GM23338 (cell line): ENCODE results near the gene PIP. TPM values are rescaled to one million over a fixed set of nuclear protein-coding genes. Genes with fewer than 3 reads are reported as not detected.
"Not testable (repeated sequence)": the region's sequence is repeated elsewhere in the genome, so short reads cannot be mapped to it uniquely, and the experiment has no call there.

ENCODE experiments used
- ATAC-seq: fragments of 200-7000 bp; cut with Tn5 transposase; 3 replicates; pipeline ENCODE4 v1.9.1; 2020
- DNase-seq: peaks from one replicate; pipeline ENCODE4 v3.0.0-alpha.2; 2015; ENCODE audit warnings: low spot score
- H2AFZ ChIP-seq: fragments of 200-600 bp; sonication (generic); 2 replicates; pipeline ENCODE4 v1.8.0; 2016; ENCODE audit warnings: antibody characterized with exemption, mild to moderate bottlenecking, moderate library complexity
- H3F3A ChIP-seq: fragments of 200-600 bp; sonication (generic); replicated peaks from 2 replicates; pipeline ENCODE4 v1.8.0; 2017; ENCODE audit warnings: antibody characterized with exemption, mixed run types, low read depth
- H3K27ac ChIP-seq: fragments of 200-600 bp; sonication (generic); 2 replicates; pipeline ENCODE4 v1.6.1; 2016; ENCODE audit warnings: low read depth
- H3K27me3 ChIP-seq: fragments of 200-600 bp; sonication (generic); 2 replicates; pipeline ENCODE4 v1.8.0; 2016; ENCODE audit warnings: mild to moderate bottlenecking, mixed run types, moderate library complexity; ENCODE audit not compliant: insufficient read depth
- H3K36me3 ChIP-seq: fragments of 200-600 bp; sonication (generic); 2 replicates; pipeline ENCODE4 v1.8.0; 2016; ENCODE audit warnings: mild to moderate bottlenecking; ENCODE audit not compliant: insufficient read depth
- H3K4me1 ChIP-seq: fragments of 200-600 bp; sonication (generic); 2 replicates; pipeline ENCODE4 v1.8.0; 2016; ENCODE audit warnings: mild to moderate bottlenecking, moderate library complexity; ENCODE audit not compliant: insufficient read depth
- H3K4me2 ChIP-seq: fragments of 200-600 bp; sonication (generic); 2 replicates; pipeline ENCODE4 v1.7.1; 2017; ENCODE audit warnings: mixed run types
- H3K4me3 ChIP-seq: fragments of 200-600 bp; sonication (generic); 2 replicates; pipeline ENCODE4 v1.6.1; 2016; ENCODE audit warnings: mixed run types
- H3K79me2 ChIP-seq: fragments of 200-600 bp; sonication (generic); replicated peaks from 2 replicates; pipeline ENCODE4 v1.8.0; 2017; ENCODE audit warnings: mild to moderate bottlenecking; ENCODE audit not compliant: insufficient read depth
- H3K9me2 ChIP-seq: fragments of 200-600 bp; sonication (generic); 2 replicates; pipeline ENCODE4 v1.8.0; 2017; ENCODE audit not compliant: insufficient read depth
- H4K20me1 ChIP-seq: fragments of 200-600 bp; sonication (generic); replicated peaks from 2 replicates; pipeline ENCODE4 v1.8.0; 2017; ENCODE audit warnings: mild to moderate bottlenecking; ENCODE audit not compliant: insufficient read depth
- H3K27ac Mint-ChIP-seq: 2 replicates; pipeline ENCODE4 v1.8.0; 2020; ENCODE audit warnings: inconsistent platforms, mild to moderate bottlenecking, moderate library complexity, mixed read lengths
- H3K27me3 Mint-ChIP-seq: 3 replicates; pipeline ENCODE4 v1.8.0; 2022; ENCODE audit warnings: low read depth, mild to moderate bottlenecking, moderate library complexity, mixed read lengths, inconsistent platforms; ENCODE audit not compliant: insufficient read depth, poor library complexity
- H3K36me3 Mint-ChIP-seq: 3 replicates; pipeline ENCODE4 v1.8.0; 2021; ENCODE audit warnings: low read depth, mild to moderate bottlenecking, inconsistent platforms, moderate library complexity, mixed read lengths
- H3K4me1 Mint-ChIP-seq: 3 replicates; pipeline ENCODE4 v1.8.0; 2020; ENCODE audit warnings: mild to moderate bottlenecking, inconsistent platforms, mixed read lengths
- H3K4me3 Mint-ChIP-seq: 3 replicates; pipeline ENCODE4 v1.8.0; 2021; ENCODE audit warnings: moderate library complexity, mild to moderate bottlenecking, inconsistent platforms, mixed read lengths
- H3K9me3 Mint-ChIP-seq: 3 replicates; pipeline ENCODE4 v1.8.0; 2020; ENCODE audit warnings: moderate library complexity, mild to moderate bottlenecking, inconsistent platforms, mixed read lengths
- CREB1 ChIP-seq: fragments of 250-450 bp; sonication (Bioruptor Pico); IDR thresholded peaks from 2 replicates; pipeline ENCODE4 v1.5.0; 2020; ENCODE audit warnings: low read depth, mild to moderate bottlenecking, moderate library complexity
- EZH2 ChIP-seq: fragments of 200-600 bp; sonication (generic); IDR thresholded peaks from one replicate; pipeline ENCODE4 v1.8.0; 2017; ENCODE audit warnings: antibody characterized with exemption, mild to moderate bottlenecking, low read depth; ENCODE audit not compliant: unreplicated experiment
- EZH2phosphoT487 ChIP-seq: fragments of 200-600 bp; sonication (generic); IDR thresholded peaks from one replicate; pipeline ENCODE4 v1.8.1; 2018; ENCODE audit warnings: antibody characterized with exemption; ENCODE audit not compliant: unreplicated experiment
- JUNB ChIP-seq: IDR thresholded peaks from one replicate; pipeline ENCODE4 v1.6.1; 2016; ENCODE audit warnings: antibody characterized with exemption; ENCODE audit not compliant: unreplicated experiment
- POLR2AphosphoS5 ChIP-seq: IDR thresholded peaks from 2 replicates; pipeline ENCODE4 v1.6.1; 2016; ENCODE audit warnings: antibody characterized with exemption, low read depth
- REST ChIP-seq: IDR thresholded peaks from one replicate; pipeline ENCODE4 v1.6.1; 2018; ENCODE audit warnings: antibody characterized with exemption; ENCODE audit not compliant: unreplicated experiment
- ZNF114 ChIP-seq: fragments of 250-450 bp; sonication (Bioruptor Pico); IDR thresholded peaks from 2 replicates; pipeline ENCODE4 v1.5.0; 2020; ENCODE audit warnings: mild to moderate bottlenecking, moderate library complexity
- ZNF462 ChIP-seq: fragments of 250-450 bp; sonication (Bioruptor Pico); IDR thresholded peaks from 2 replicates; pipeline ENCODE4 v1.5.0; 2020; ENCODE audit warnings: mild to moderate bottlenecking, moderate library complexity
- polyA plus RNA-seq: library from polyadenylated mRNA; unstranded; fragments of >200 nt; fragmentation: Nextera tagmentation; extraction: Ambion mirVana; gene quantifications from 2 replicates; pipeline ENCODE4 v1.2.1, GENCODE V29; 2016
- total RNA-seq: library from RNA; depleted of rRNA; stranded (reverse); fragments of >200 nt; shearing (Covaris generic); gene quantifications from 2 replicates; pipeline ENCODE4 v1.2.3, GENCODE V29; 2014
- TF ChIP-seq, protein P1 (sequence below), 2 experiments: fragments of 200-600 bp in 1 of 2; sonication (generic) in 1 of 2; conservative IDR thresholded peaks; 2 replicates each; pipeline versions ENCODE4 v1.5.1 to v1.6.1; 2016 to 2017; ENCODE audit warnings: antibody characterized with exemption in 2 of 2, low read depth in 2 of 2, mild to moderate bottlenecking in 2 of 2, moderate library complexity in 1 of 2

PIP gene
- total and polyA plus RNA-seq, 2 experiments from 2014 or later: not detected

GRCh38 chr7:143120691-143121405, 11.0 kb upstream of the PIP start:
- no peaks in the 10 kb centered on the region for H3K79me2 ChIP-seq
- H3K4me2 ChIP-seq: no peak overlapping the region; the same call in 1 of the 2 replicates
- H3F3A ChIP-seq: no peaks in the 10 kb centered on the region
- Mint-ChIP-seq H3K4me1 (peaks cover 5% of the 10 kb centered on the region), H3K9me3 (peaks cover 46% of the 10 kb centered on the region), H3K27ac (0 out of 2 replicates have a peak overlapping the region, but pooled peaks have one; percentile 32), H3K4me3 (no peak overlapping the region), H3K27me3 (peaks cover 5% of the 10 kb centered on the region), H3K36me3 (peaks cover 14% of the 10 kb centered on the region; the same call in 2 of the 3 replicates)
- no peaks in the 10 kb centered on the region for H3K27me3 ChIP-seq
- H3K4me1 ChIP-seq: no peaks in the 10 kb centered on the region
- H2AFZ ChIP-seq: no peak overlapping the region
- H3K36me3 ChIP-seq: no peaks in the 10 kb centered on the region
- H3K9me2 ChIP-seq: peaks cover 2% of the 10 kb centered on the region; the same call in 1 of the 2 replicates
- H3K4me3 ChIP-seq: no peak overlapping the region
- no peak for TF ChIP-seq ZNF114 (CRISPR knock-in tag)
- TF ChIP-seq, protein P1, sequence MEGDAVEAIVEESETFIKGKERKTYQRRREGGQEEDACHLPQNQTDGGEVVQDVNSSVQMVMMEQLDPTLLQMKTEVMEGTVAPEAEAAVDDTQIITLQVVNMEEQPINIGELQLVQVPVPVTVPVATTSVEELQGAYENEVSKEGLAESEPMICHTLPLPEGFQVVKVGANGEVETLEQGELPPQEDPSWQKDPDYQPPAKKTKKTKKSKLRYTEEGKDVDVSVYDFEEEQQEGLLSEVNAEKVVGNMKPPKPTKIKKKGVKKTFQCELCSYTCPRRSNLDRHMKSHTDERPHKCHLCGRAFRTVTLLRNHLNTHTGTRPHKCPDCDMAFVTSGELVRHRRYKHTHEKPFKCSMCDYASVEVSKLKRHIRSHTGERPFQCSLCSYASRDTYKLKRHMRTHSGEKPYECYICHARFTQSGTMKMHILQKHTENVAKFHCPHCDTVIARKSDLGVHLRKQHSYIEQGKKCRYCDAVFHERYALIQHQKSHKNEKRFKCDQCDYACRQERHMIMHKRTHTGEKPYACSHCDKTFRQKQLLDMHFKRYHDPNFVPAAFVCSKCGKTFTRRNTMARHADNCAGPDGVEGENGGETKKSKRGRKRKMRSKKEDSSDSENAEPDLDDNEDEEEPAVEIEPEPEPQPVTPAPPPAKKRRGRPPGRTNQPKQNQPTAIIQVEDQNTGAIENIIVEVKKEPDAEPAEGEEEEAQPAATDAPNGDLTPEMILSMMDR (conservative IDR thresholded peaks at IDR 0.05; ENCODE audit: low read depth in 2 of 2): no peak
- no peak for TF ChIP-seq POLR2AphosphoS5
- no peak for TF ChIP-seq EZH2
- no peak for TF ChIP-seq CREB1 (CRISPR knock-in tag)
- no peak for TF ChIP-seq REST
- TF ChIP-seq EZH2phosphoT487: no peak
- no peak for TF ChIP-seq JUNB
- TF ChIP-seq ZNF462 (CRISPR knock-in tag): no peak
- no peak overlapping the region for H3K27ac ChIP-seq
- DNase-seq: no peak
- H4K20me1 ChIP-seq: no peaks in the 10 kb centered on the region
- ATAC-seq: no peak

GRCh38 chr7:143123326-143123725, 8.6 kb upstream of the PIP start:
- H3K4me1 ChIP-seq, H3K27ac Mint-ChIP-seq, H3K9me2 ChIP-seq, H3K4me2 ChIP-seq, DNase-seq, H3K4me3 ChIP-seq, H3K27me3 Mint-ChIP-seq, H3K36me3 ChIP-seq, H4K20me1 ChIP-seq, H2AFZ ChIP-seq, H3K79me2 ChIP-seq, H3K27me3 ChIP-seq, H3F3A ChIP-seq, H3K4me3 Mint-ChIP-seq, H3K27ac ChIP-seq, ATAC-seq: not testable (repeated sequence)
- Mint-ChIP-seq H3K4me1 (peaks cover 15% of the 10 kb centered on the region), H3K36me3 (peaks cover 14% of the 10 kb centered on the region; the same call in 2 of the 3 replicates), H3K9me3 (peaks cover 35% of the 10 kb centered on the region)
